ENCODE data around the gene NEO1. TPM values are rescaled to one million over a fixed set of nuclear protein-coding genes. Genes with fewer than 3 reads are reported as not detected.

The NEO1 gene
- total and polyA plus RNA-seq, 11 donors = 4.4 to 31.5 (median 11.9) TPM

DNA sequence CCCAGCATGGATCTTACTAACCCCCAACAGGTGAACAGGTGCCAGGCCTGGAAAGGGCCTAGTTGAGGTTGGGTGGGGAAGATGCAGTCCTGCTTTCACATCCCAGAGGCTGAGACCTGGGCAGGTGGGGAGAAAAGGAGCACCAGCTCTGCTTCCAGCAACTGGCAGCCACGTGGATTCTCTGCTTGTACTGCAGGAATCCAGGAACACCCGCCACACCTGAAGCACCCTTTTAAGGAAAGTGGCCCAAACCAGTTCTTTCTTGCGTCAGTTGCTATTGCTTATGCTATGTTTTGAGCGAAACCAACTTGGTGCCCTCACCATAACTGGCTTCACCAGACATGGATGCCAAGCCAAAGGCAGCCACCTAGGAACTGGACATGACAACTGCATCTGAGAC lies 28.1 kb upstream of the NEO1 start:
- Histone ChIP-seq H3K36me3 (no peaks in the 10 kb centered on the region), H3K4me1 (no peaks in the 10 kb centered on the region), H3K27ac (no peak overlapping the region), H3K4me3 (no peak overlapping the region), H3K27me3 (peaks cover 0 to 53% (median 7%) of the 10 kb centered on the region in 9 donors), H3K9me3 (no peaks in the 10 kb centered on the region)
- ATAC-seq (no peak), DNase-seq (no peak)
- 89 to 96% (median 92%) methylated on average over 4 of the region's 4 CpGs for WGBS, 4 donors
- no peak for TF ChIP-seq POLR2A (IDR thresholded peaks at IDR 0.05)
- TF ChIP-seq, protein P1, sequence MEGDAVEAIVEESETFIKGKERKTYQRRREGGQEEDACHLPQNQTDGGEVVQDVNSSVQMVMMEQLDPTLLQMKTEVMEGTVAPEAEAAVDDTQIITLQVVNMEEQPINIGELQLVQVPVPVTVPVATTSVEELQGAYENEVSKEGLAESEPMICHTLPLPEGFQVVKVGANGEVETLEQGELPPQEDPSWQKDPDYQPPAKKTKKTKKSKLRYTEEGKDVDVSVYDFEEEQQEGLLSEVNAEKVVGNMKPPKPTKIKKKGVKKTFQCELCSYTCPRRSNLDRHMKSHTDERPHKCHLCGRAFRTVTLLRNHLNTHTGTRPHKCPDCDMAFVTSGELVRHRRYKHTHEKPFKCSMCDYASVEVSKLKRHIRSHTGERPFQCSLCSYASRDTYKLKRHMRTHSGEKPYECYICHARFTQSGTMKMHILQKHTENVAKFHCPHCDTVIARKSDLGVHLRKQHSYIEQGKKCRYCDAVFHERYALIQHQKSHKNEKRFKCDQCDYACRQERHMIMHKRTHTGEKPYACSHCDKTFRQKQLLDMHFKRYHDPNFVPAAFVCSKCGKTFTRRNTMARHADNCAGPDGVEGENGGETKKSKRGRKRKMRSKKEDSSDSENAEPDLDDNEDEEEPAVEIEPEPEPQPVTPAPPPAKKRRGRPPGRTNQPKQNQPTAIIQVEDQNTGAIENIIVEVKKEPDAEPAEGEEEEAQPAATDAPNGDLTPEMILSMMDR (IDR thresholded peaks at IDR 0.05) = no peak
- intact Hi-C loops (cut with DNase I) = no loop called here

DNA sequence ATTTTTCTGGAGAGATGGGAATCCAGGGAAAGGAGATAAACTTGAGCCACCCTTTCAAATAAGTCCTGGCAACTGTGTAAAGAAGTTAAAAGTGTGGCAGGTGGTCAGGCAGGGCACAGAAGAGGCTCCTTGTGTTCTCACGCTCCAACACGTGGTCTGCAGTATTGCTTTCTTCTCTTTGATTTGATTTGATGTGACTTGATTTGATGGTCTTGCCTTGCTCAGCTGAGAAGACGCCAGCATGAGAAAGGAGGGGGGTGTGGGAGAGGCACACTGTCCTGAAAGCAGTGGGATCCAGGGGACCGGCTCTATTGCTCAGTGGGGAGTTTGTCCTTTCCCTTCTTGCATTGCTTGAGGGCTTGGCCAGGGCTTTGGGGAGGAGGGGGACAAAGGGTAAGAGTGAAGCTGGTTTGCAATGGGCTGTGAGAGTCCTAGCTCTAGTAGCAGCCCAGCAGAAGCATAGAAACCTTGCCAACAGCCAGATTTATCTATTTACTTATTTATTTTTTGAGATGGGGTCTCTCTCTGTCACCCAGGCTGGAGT lies 25.7 kb upstream of the NEO1 start:
- peaks cover 0 to 67% (median 7%) of the 10 kb centered on the region in 9 donors for H3K27me3 ChIP-seq
- ATAC-seq (no peak), DNase-seq (no peak)
- intact Hi-C loops (cut with DNase I) = no loop called here
- TF ChIP-seq, protein P1 (IDR thresholded peaks at IDR 0.05) = no peak
- no peak for TF ChIP-seq POLR2A (IDR thresholded peaks at IDR 0.05)
- WGBS, 4 donors = 37 to 67% (median 47%) methylated on average over 4 of the region's 4 CpGs
- no peaks in the 10 kb centered on the region for H3K9me3 ChIP-seq
- H3K4me3 ChIP-seq = no peak overlapping the region
- no peak overlapping the region for H3K27ac ChIP-seq
- no peaks in the 10 kb centered on the region for H3K4me1 ChIP-seq
- no peaks in the 10 kb centered on the region for H3K36me3 ChIP-seq

DNA sequence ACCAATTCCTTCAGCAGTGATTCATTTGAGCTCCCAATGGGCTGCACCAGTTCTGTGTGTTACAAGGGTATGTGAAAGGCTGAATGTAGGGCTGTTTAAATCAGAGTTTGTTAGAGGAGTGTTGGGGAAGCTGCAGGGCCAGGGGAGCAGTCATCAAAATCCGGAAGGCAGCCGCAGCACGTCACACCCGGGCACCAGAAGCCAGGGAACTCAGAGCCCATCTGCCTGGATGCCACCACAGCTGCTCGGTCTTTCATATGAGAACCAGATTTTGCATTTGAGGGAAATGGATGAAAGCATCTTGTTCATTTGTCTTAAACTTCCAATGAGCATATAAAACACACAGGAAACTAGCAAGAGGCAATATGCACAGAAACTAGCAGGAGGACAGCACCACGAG lies 24.2 kb upstream of the NEO1 start:
- 91 to 94% (median 92%) methylated on average over 6 of the region's 6 CpGs for WGBS, 4 donors
- ATAC-seq = no peak
- no peak for DNase-seq
- no peaks in the 10 kb centered on the region for H3K9me3 ChIP-seq
- no peak overlapping the region for H3K4me3 ChIP-seq
- no peaks in the 10 kb centered on the region for H3K36me3 ChIP-seq
- peaks cover 0 to 70% (median 7%) of the 10 kb centered on the region in 9 donors for H3K27me3 ChIP-seq
- no peaks in the 10 kb centered on the region for H3K4me1 ChIP-seq
- intact Hi-C loops (cut with DNase I) = no loop called here
- TF ChIP-seq POLR2A (IDR thresholded peaks at IDR 0.05) = no peak
- TF ChIP-seq, protein P1 (IDR thresholded peaks at IDR 0.05) = no peak
- H3K27ac ChIP-seq = no peak overlapping the region

DNA sequence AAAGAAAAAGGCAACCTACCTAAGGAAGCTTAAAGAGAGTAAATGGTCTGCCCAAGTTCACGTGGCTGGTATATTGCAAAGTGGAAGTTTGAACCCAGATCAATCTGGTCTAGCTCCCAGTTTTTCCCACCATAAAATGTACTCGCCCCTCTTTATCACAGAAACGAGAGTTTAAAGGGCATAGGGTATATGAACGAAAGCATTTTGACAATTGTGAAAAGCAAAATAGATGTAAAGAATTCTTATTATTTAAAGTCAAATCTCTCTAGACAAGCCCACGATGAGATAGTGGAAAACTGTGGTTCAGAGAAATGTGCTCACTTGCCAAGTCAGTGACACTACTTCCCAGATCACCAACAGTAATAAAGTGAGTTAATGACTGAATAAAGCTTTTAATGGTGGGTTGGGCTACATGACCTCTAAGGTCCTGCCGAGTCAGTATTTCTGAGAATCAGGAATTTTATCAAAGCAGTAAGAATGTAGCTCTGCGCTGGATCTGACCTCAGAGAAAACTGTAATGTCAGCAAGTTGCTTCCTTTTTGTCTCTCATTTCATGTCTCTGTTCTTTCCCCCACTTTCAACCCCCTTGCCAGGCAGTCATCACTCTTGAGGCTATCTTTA lies 23.3 kb upstream of the NEO1 start:
- intact Hi-C loops (cut with DNase I) = no loop called here
- 51 to 59% (median 57%) methylated on average over 7 of the region's 7 CpGs for WGBS, 4 donors
- H3K27me3 ChIP-seq = peaks cover 0 to 74% (median 8%) of the 10 kb centered on the region in 9 donors
- no peak overlapping the region for H3K27ac ChIP-seq
- no peaks in the 10 kb centered on the region for H3K36me3 ChIP-seq
- DNase-seq = no peak
- ATAC-seq = no peak
- no peak overlapping the region for H3K4me3 ChIP-seq
- TF ChIP-seq, protein P1 (IDR thresholded peaks at IDR 0.05) = no peak
- no peak for TF ChIP-seq POLR2A (IDR thresholded peaks at IDR 0.05)
- H3K9me3 ChIP-seq = no peaks in the 10 kb centered on the region
- no peaks in the 10 kb centered on the region for H3K4me1 ChIP-seq
